ENCODE results near the gene LHFPL6. TPM values are rescaled to one million over a fixed set of nuclear protein-coding genes. Genes with fewer than 3 reads are reported as not detected.

LHFPL6 gene
- total RNA-seq, 1 experiment from 2014 or later, result 25.7 TPM

- ChIA-PET CTCF (interaction anchor here (0.5 to 0.6 kb wide), 2 partner anchors 19 to 1533 kb away, joined by 4 to 6 read pairs; no protein-coding TSS in a partner anchor), POLR2A (interaction anchor here (0.7 kb wide), 1 partner anchor 26 kb away, joined by 4 read pairs; no protein-coding TSS in a partner anchor)
- Histone ChIP-seq H3K9me3 (ENCODE audit: control insufficient read depth, insufficient read depth, low read depth, low read length) (no peaks in the 10 kb centered on the region), H3K4me1 (ENCODE audit: control insufficient read depth, insufficient read depth, low read length) (peaks cover 44% of the 10 kb centered on the region), H3K27me3 (ENCODE audit: control insufficient read depth, insufficient read depth, low read length) (no peaks in the 10 kb centered on the region), H3K27ac (ENCODE audit: low read length) (peak overlapping the region; percentile 82), H3K4me3 (ENCODE audit: low read depth in 2 of 2, low read length in 2 of 2) (peak overlapping the region; percentile 13 to 17), H3K36me3 (ENCODE audit: control insufficient read depth, insufficient read depth, low read length) (no peaks in the 10 kb centered on the region)
- ATAC-seq (peak; percentile 95), DNase-seq (ENCODE audit: low read depth, low spot score) (peak; percentile 39)
- TF ChIP-seq POLR2AphosphoS5 (IDR thresholded peaks at IDR 0.05; ENCODE audit: low read depth, low read length) (no peak), REST (IDR thresholded peaks at IDR 0.05; ENCODE audit: insufficient read depth in 1 of 2, low read depth in 2 of 2, low read length in 1 of 2) (no peak), SIN3A (IDR thresholded peaks at IDR 0.05; ENCODE audit: borderline replicate concordance, insufficient read depth, low read depth, low read length) (no peak), TCF7L2 (IDR thresholded peaks at IDR 0.05; ENCODE audit: low read depth, low read length) (no peak), CTCF (IDR thresholded peaks at IDR 0.05) (no peak)
- in situ Hi-C loops (cut with HindIII; ENCODE audit: low pct_unique_long_range_greater_than_20kb, low sequenced_read_pairs) (no loop called here), intact Hi-C loops (cut with micrococcal nuclease; ENCODE audit: unreplicated experiment) (no loop called here)
- BruUV-seq (replicated peaks), result no TSS peak
These were observed 37.7 kb downstream of the LHFPL6 start for GRCh38 chr13:39565036-39565949.

GRCh38 chr13:39563470-39563735 lies 39.6 kb downstream of the LHFPL6 start:
- intact Hi-C loops (cut with micrococcal nuclease; ENCODE audit: unreplicated experiment), result no loop called here

More at GRCh38 chr13:39563470-39563735, 39.6 kb downstream of the LHFPL6 start:
- Histone ChIP-seq H3K27ac (ENCODE audit: low read length) (peak overlapping the region; percentile 82), H3K4me3 (ENCODE audit: low read depth in 2 of 2, low read length in 2 of 2) (no peak overlapping the region), H3K9me3 (ENCODE audit: control insufficient read depth, insufficient read depth, low read depth, low read length) (no peaks in the 10 kb centered on the region), H3K4me1 (ENCODE audit: control insufficient read depth, insufficient read depth, low read length) (peaks cover 39% of the 10 kb centered on the region), H3K36me3 (ENCODE audit: control insufficient read depth, insufficient read depth, low read length) (no peaks in the 10 kb centered on the region), H3K27me3 (ENCODE audit: control insufficient read depth, insufficient read depth, low read length) (no peaks in the 10 kb centered on the region)
- in situ Hi-C loops (cut with HindIII; ENCODE audit: low pct_unique_long_range_greater_than_20kb, low sequenced_read_pairs), result no loop called here
- DNase-seq (ENCODE audit: low read depth, low spot score) (no peak), ATAC-seq (no peak)
- POLR2A ChIA-PET, result no interaction called here
- BruUV-seq (replicated peaks), result no TSS peak
- CTCF ChIA-PET, result no interaction called here
- no peak for TF ChIP-seq REST (IDR thresholded peaks at IDR 0.05; ENCODE audit: insufficient read depth in 1 of 2, low read depth in 2 of 2, low read length in 1 of 2)
- no peak for TF ChIP-seq SIN3A (IDR thresholded peaks at IDR 0.05; ENCODE audit: borderline replicate concordance, insufficient read depth, low read depth, low read length)
- TF ChIP-seq CTCF (IDR thresholded peaks at IDR 0.05), result no peak
- no peak for TF ChIP-seq POLR2AphosphoS5 (IDR thresholded peaks at IDR 0.05; ENCODE audit: low read depth, low read length)
- no peak for TF ChIP-seq TCF7L2 (IDR thresholded peaks at IDR 0.05; ENCODE audit: low read depth, low read length)

Measured in Panc1 (cell line).